WTC11 (cell line): ENCODE measurements around the gene ANO1. TPM values are rescaled to one million over a fixed set of nuclear protein-coding genes. Genes with fewer than 3 reads are reported as not detected.

ENCODE experiments used
- ATAC-seq: fragments of 200-7000 bp; cut with Tn5 transposase; 2 replicates; pipeline ENCODE4 v1.10.0; 2021; ENCODE audit warnings: mild to moderate bottlenecking, moderate library complexity
- CTCF ChIA-PET: fragments of 300-600 bp; sonication (Branson Sonifier 250); formaldehyde crosslinking; loops from one replicate; lab custom pipeline; 2021; ENCODE audit warnings: antibody characterized with exemption; lab: Charles Lee
- POLR2A ChIA-PET: fragments of 350-600 bp; sonication (Branson Sonifier 250); formaldehyde crosslinking; loops from one replicate; lab custom pipeline; 2021; ENCODE audit warnings: antibody characterized with exemption; lab: Charles Lee
- DNase-seq: peaks from one replicate; pipeline ENCODE4 v3.0.0; 2021; ENCODE audit warnings: low spot score
- H3K27ac Mint-ChIP-seq: 2 replicates; pipeline ENCODE4 v1.8.0; 2021; ENCODE audit warnings: mixed read lengths
- H3K27me3 Mint-ChIP-seq: 2 replicates; pipeline ENCODE4 v1.8.0; 2021; ENCODE audit warnings: low read depth, mild to moderate bottlenecking, moderate library complexity, mixed read lengths
- H3K36me3 Mint-ChIP-seq: 2 replicates; pipeline ENCODE4 v1.8.0; 2021; ENCODE audit warnings: mixed read lengths
- H3K4me1 Mint-ChIP-seq: 2 replicates; pipeline ENCODE4 v1.8.0; 2022; ENCODE audit warnings: mixed read lengths
- H3K4me3 Mint-ChIP-seq: 2 replicates; pipeline ENCODE4 v1.8.0; 2021; ENCODE audit warnings: mild to moderate bottlenecking, moderate library complexity, mixed read lengths
- H3K9me3 Mint-ChIP-seq: 2 replicates; pipeline ENCODE4 v1.8.0; 2021; ENCODE audit warnings: mixed read lengths
- EMX1 ChIP-seq: fragments of 250-450 bp; sonication (Bioruptor Pico); IDR thresholded peaks from 2 replicates; pipeline ENCODE4 v1.8.0; 2021; ENCODE audit warnings: mild to moderate bottlenecking
- ETV6 ChIP-seq: sonication (generic); formaldehyde crosslinking; IDR thresholded peaks from 2 replicates; pipeline ENCODE4 v1.8.1; 2022; ENCODE audit warnings: mild to moderate bottlenecking, missing genetic modification reagents
- FOXP1 ChIP-seq: sonication (generic); formaldehyde crosslinking; IDR thresholded peaks from 2 replicates; pipeline ENCODE4 v1.8.0; 2022; ENCODE audit warnings: missing genetic modification reagents, mild to moderate bottlenecking, moderate library complexity, borderline replicate concordance
- HMGA2 ChIP-seq: fragments of 250-450 bp; sonication (Bioruptor Pico); IDR thresholded peaks from 2 replicates; pipeline ENCODE4 v1.4.0; 2021; ENCODE audit warnings: mild to moderate bottlenecking, moderate library complexity
- IRF1 ChIP-seq: sonication (generic); formaldehyde crosslinking; IDR thresholded peaks from 2 replicates; pipeline ENCODE4 v1.8.0; 2023; ENCODE audit warnings: missing genetic modification reagents
- IRF2 ChIP-seq: sonication (generic); formaldehyde crosslinking; IDR thresholded peaks from 2 replicates; pipeline ENCODE4 v1.8.0; 2022; ENCODE audit warnings: low read depth, missing genetic modification reagents, borderline replicate concordance
- JUN ChIP-seq: sonication (generic); formaldehyde crosslinking; IDR thresholded peaks from 2 replicates; pipeline ENCODE4 v1.8.0; 2023; ENCODE audit warnings: mild to moderate bottlenecking, missing genetic modification reagents
- KAT7 ChIP-seq: sonication (generic); formaldehyde crosslinking; IDR thresholded peaks from 2 replicates; pipeline ENCODE4 v1.8.1; 2023; ENCODE audit warnings: missing genetic modification reagents, mild to moderate bottlenecking, borderline replicate concordance
- MXD4 ChIP-seq: fragments of 250-450 bp; sonication (Bioruptor Pico); IDR thresholded peaks from 2 replicates; pipeline ENCODE4 v1.8.0; 2021; ENCODE audit warnings: mild to moderate bottlenecking, moderate library complexity, borderline replicate concordance
- NFATC4 ChIP-seq: fragments of 250-450 bp; sonication (Bioruptor Pico); IDR thresholded peaks from 2 replicates; pipeline ENCODE4 v1.9.0; 2021; ENCODE audit warnings: mild to moderate bottlenecking
- PREB ChIP-seq: sonication (generic); formaldehyde crosslinking; IDR thresholded peaks from 2 replicates; pipeline ENCODE4 v1.8.1; 2022; ENCODE audit warnings: mild to moderate bottlenecking, missing genetic modification reagents, moderate library complexity, borderline replicate concordance
- PRRX2 ChIP-seq: fragments of 250-450 bp; sonication (Bioruptor Pico); IDR thresholded peaks from 2 replicates; pipeline ENCODE4 v1.8.0; 2021; ENCODE audit warnings: mild to moderate bottlenecking
- SMAD4 ChIP-seq: sonication (generic); formaldehyde crosslinking; IDR thresholded peaks from 2 replicates; pipeline ENCODE4 v1.8.0; 2022; ENCODE audit warnings: mild to moderate bottlenecking, missing genetic modification reagents
- SOX15 ChIP-seq: fragments of 250-450 bp; sonication (Bioruptor Pico); IDR thresholded peaks from 2 replicates; pipeline ENCODE4 v1.9.0; 2021; ENCODE audit warnings: mild to moderate bottlenecking
- TEAD1 ChIP-seq: sonication (generic); formaldehyde crosslinking; IDR thresholded peaks from 2 replicates; pipeline ENCODE4 v1.8.0; 2022; ENCODE audit warnings: mild to moderate bottlenecking, missing genetic modification reagents
- TP53 ChIP-seq: sonication (generic); formaldehyde crosslinking; IDR thresholded peaks from 2 replicates; pipeline ENCODE4 v1.8.1; 2023; ENCODE audit warnings: mild to moderate bottlenecking, missing genetic modification reagents
- ZBTB21 ChIP-seq: sonication (generic); formaldehyde crosslinking; IDR thresholded peaks from 2 replicates; pipeline ENCODE4 v1.8.1; 2023; ENCODE audit warnings: mild to moderate bottlenecking, missing genetic modification reagents, borderline replicate concordance
- ZBTB43 ChIP-seq: sonication (generic); formaldehyde crosslinking; IDR thresholded peaks from 2 replicates; pipeline ENCODE4 v1.8.1; 2023; ENCODE audit warnings: mild to moderate bottlenecking, missing genetic modification reagents
- ZNF121 ChIP-seq: sonication (generic); formaldehyde crosslinking; IDR thresholded peaks from 2 replicates; pipeline ENCODE4 v1.8.0; 2023; ENCODE audit warnings: missing genetic modification reagents
- ZNF423 ChIP-seq: fragments of 250-450 bp; sonication (Bioruptor Pico); IDR thresholded peaks from 2 replicates; pipeline ENCODE4 v2.1.2; 2022; ENCODE audit warnings: mild to moderate bottlenecking, moderate library complexity
- total RNA-seq: library from RNA; stranded (reverse); gene quantifications from 3 replicates; pipeline ENCODE4 v1.2.3, GENCODE V29; 2021
- TF ChIP-seq, protein P1 (sequence below): sonication (generic); formaldehyde crosslinking; conservative IDR thresholded peaks from 2 replicates; pipeline ENCODE4 v1.8.1; 2022; ENCODE audit warnings: mild to moderate bottlenecking, missing genetic modification reagents
- TF ChIP-seq, protein P2 (sequence below): fragments of 250-450 bp; sonication (Bioruptor Pico); conservative IDR thresholded peaks from 2 replicates; pipeline ENCODE4 v1.9.0; 2021; ENCODE audit warnings: mild to moderate bottlenecking
- TF ChIP-seq, protein P3 (sequence below): sonication (generic); formaldehyde crosslinking; IDR thresholded peaks from 2 replicates; pipeline ENCODE4 v1.8.1; 2022; ENCODE audit warnings: missing genetic modification reagents, borderline replicate concordance
- TF ChIP-seq, protein P4 (sequence below): fragments of 250-450 bp; sonication (Bioruptor Pico); IDR thresholded peaks from 2 replicates; pipeline ENCODE4 v1.9.0; 2021; ENCODE audit warnings: mild to moderate bottlenecking, borderline replicate concordance
- TF ChIP-seq, protein P5 (sequence below): sonication (generic); formaldehyde crosslinking; IDR thresholded peaks from 2 replicates; pipeline ENCODE4 v1.8.1; 2023; ENCODE audit warnings: mild to moderate bottlenecking, missing genetic modification reagents, moderate library complexity

ANO1 gene
- total RNA-seq, 1 experiment from 2014 or later, result 4.1 TPM

DNA sequence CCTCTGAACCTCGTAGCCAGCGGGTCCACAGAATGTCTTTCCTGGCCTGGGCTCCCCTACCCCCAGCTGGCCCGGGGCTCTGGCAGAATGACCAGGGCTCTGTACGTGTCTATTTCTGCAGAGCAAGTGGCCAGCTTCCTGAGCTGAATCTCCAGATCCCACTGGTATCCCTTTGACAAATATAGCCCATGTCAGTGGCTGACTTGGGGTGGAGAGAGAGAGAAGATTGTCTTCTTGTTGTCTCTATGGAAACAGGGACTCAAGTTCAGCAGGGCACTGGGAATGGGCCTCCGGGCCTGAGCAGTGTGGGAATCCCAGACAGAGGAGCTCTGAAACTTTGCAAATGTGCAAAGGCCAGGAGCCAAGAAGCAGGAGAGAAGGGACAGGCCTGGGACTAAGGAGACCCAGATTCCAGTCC is 33.9 kb downstream of the ANO1 start:
- ATAC-seq, result no peak
- DNase-seq, result no peak
- no peak for TF ChIP-seq MXD4 (CRISPR knock-in tag)
- TF ChIP-seq IRF1 (CRISPR knock-in tag), result no peak
- no peak for TF ChIP-seq ZBTB43 (CRISPR knock-in tag)
- no peak for TF ChIP-seq SMAD4
- no peak for TF ChIP-seq ETV6
- no peak for TF ChIP-seq NFATC4 (CRISPR knock-in tag)
- no peak for TF ChIP-seq HMGA2 (CRISPR knock-in tag)
- TF ChIP-seq ZBTB21 (CRISPR knock-in tag), result no peak
- TF ChIP-seq, protein P1, sequence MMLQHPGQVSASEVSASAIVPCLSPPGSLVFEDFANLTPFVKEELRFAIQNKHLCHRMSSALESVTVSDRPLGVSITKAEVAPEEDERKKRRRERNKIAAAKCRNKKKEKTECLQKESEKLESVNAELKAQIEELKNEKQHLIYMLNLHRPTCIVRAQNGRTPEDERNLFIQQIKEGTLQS (CRISPR knock-in tag), result no peak
- TF ChIP-seq, protein P2, sequence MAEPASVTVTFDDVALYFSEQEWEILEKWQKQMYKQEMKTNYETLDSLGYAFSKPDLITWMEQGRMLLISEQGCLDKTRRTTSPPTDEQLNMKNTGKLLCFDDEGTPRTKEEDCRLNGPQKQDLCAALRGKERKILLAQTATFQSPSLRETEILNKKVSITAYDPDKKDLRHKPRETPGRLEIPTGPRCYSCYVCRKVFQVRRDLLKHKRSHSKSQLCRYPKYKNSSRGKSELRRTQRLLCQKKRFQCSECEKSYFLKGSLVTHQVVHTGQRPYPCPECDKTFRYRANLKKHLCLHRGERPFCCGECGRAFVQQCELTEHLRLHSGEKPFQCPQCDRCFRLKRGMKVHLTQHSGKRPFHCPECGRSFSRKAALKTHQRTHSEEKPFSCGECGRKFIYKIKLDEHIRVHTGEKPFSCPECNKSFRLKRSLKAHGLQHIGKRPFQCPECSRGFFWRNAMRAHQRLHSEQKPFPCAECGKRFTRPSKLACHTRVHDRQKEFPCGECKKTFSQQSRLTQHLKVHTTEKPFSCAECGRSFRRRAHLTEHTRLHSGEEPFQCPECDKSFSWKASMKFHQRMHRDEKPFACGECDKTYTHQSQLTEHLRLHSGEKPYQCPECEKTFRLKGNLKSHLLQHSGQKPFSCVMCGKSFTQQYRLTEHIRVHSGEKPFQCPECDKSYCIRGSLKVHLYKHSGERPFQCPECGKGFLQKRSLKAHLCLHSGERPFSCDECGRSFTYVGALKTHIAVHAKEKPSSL (CRISPR knock-in tag), result no peak
- no peak for TF ChIP-seq FOXP1 (CRISPR knock-in tag)
- TF ChIP-seq PREB, result no peak
- no peak for TF ChIP-seq IRF2 (CRISPR knock-in tag)
- no peak for TF ChIP-seq PRRX2
- no peak for TF ChIP-seq TP53
- TF ChIP-seq JUN (CRISPR knock-in tag), result no peak
- TF ChIP-seq, protein P3, sequence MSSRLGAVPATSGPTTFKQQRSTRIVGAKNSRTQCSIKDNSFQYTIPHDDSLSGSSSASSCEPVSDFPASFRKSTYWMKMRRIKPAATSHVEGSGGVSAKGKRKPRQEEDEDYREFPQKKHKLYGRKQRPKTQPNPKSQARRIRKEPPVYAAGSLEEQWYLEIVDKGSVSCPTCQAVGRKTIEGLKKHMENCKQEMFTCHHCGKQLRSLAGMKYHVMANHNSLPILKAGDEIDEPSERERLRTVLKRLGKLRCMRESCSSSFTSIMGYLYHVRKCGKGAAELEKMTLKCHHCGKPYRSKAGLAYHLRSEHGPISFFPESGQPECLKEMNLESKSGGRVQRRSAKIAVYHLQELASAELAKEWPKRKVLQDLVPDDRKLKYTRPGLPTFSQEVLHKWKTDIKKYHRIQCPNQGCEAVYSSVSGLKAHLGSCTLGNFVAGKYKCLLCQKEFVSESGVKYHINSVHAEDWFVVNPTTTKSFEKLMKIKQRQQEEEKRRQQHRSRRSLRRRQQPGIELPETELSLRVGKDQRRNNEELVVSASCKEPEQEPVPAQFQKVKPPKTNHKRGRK (CRISPR knock-in tag), result no peak
- no peak for TF ChIP-seq SOX15
- no peak for TF ChIP-seq ZNF121 (CRISPR knock-in tag)
- ChIA-PET CTCF (interaction anchor here (0.8 to 1.9 kb wide), 5 partner anchors 10 to 219 kb away, joined by 3 to 5 read pairs (median 3); no protein-coding TSS in a partner anchor), POLR2A (no interaction called here)
- H3K27ac Mint-ChIP-seq, result no peak overlapping the region
- no peaks in the 10 kb centered on the region for H3K9me3 Mint-ChIP-seq
- H3K36me3 Mint-ChIP-seq, result no peaks in the 10 kb centered on the region
- H3K27me3 Mint-ChIP-seq, result no peaks in the 10 kb centered on the region
- no peak overlapping the region for H3K4me3 Mint-ChIP-seq
- peaks cover 11% of the 10 kb centered on the region for H3K4me1 Mint-ChIP-seq

DNA sequence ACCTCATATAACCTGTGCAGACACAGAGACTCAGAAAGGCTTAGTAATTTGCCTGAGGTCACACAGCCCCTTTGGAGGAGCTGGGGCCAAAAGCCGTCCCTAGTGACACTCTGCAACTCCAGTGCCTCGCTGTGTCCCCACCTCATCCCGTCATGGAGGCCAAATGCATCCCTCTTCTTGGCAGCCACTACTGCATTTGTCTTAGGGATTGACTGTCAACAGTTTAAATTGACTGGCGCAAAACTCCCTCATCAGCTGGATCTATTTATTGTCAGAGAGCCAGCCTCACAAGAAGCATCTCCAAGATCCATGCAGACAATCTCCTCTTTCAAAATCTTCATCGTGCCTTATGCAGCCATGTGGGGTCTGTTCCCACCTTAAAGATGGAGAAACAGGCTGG is 35.7 kb downstream of the ANO1 start:
- no peak for ATAC-seq
- CTCF ChIA-PET, result no interaction called here
- H3K27ac Mint-ChIP-seq, result no peak overlapping the region
- TF ChIP-seq, protein P4, sequence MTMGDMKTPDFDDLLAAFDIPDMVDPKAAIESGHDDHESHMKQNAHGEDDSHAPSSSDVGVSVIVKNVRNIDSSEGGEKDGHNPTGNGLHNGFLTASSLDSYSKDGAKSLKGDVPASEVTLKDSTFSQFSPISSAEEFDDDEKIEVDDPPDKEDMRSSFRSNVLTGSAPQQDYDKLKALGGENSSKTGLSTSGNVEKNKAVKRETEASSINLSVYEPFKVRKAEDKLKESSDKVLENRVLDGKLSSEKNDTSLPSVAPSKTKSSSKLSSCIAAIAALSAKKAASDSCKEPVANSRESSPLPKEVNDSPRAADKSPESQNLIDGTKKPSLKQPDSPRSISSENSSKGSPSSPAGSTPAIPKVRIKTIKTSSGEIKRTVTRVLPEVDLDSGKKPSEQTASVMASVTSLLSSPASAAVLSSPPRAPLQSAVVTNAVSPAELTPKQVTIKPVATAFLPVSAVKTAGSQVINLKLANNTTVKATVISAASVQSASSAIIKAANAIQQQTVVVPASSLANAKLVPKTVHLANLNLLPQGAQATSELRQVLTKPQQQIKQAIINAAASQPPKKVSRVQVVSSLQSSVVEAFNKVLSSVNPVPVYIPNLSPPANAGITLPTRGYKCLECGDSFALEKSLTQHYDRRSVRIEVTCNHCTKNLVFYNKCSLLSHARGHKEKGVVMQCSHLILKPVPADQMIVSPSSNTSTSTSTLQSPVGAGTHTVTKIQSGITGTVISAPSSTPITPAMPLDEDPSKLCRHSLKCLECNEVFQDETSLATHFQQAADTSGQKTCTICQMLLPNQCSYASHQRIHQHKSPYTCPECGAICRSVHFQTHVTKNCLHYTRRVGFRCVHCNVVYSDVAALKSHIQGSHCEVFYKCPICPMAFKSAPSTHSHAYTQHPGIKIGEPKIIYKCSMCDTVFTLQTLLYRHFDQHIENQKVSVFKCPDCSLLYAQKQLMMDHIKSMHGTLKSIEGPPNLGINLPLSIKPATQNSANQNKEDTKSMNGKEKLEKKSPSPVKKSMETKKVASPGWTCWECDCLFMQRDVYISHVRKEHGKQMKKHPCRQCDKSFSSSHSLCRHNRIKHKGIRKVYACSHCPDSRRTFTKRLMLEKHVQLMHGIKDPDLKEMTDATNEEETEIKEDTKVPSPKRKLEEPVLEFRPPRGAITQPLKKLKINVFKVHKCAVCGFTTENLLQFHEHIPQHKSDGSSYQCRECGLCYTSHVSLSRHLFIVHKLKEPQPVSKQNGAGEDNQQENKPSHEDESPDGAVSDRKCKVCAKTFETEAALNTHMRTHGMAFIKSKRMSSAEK (CRISPR knock-in tag), result no peak
- TF ChIP-seq ZNF121 (CRISPR knock-in tag) (no peak), EMX1 (CRISPR knock-in tag) (no peak), ZBTB21 (CRISPR knock-in tag) (no peak), TEAD1 (no peak), KAT7 (CRISPR knock-in tag) (no peak), ZNF423 (no peak)
- TF ChIP-seq, protein P5, sequence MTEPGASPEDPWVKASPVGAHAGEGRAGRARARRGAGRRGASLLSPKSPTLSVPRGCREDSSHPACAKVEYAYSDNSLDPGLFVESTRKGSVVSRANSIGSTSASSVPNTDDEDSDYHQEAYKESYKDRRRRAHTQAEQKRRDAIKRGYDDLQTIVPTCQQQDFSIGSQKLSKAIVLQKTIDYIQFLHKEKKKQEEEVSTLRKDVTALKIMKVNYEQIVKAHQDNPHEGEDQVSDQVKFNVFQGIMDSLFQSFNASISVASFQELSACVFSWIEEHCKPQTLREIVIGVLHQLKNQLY (CRISPR knock-in tag), result no peak

More for the DNA sequence above, 35.7 kb downstream of the ANO1 start:
- Mint-ChIP-seq H3K4me3 (no peak overlapping the region), H3K27me3 (no peaks in the 10 kb centered on the region), H3K4me1 (peaks cover 11% of the 10 kb centered on the region), H3K36me3 (no peaks in the 10 kb centered on the region), H3K9me3 (peaks cover 7% of the 10 kb centered on the region)
- POLR2A ChIA-PET, result no interaction called here
- DNase-seq, result no peak
